ENCODE results near the gene DCXR.

DNA sequence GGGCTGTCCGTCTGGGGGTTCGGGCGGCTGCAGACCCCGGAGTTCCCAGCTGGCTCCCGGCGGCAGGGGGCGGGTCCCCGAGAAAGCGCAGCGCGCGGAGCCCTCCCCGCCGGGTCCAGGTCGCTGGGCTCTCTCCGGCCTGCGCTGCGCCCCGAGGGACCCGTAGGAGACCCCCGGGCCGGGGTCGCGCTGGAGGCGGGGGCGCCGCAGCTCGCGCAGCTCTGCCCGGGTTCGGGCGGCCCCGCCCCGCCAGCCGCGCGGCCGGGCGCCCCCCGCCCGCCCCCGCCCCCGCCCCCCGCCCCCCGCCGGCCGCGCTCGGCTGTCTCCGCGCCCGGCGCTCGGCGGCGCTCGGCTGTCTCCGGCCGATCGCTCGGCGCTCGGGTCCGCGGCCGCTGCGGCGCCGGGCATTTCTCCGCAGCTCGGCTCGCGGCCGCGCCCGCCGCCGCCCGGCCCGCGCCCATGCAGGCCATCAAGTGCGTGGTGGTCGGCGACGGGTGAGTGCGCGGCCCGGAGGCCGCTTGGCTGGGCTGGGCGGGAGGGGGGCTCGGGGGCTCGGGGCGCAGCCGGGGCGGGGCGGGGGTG, 6.1 kb downstream of the DCXR start, which contains the start of gene RAC3:
- no peak for TF ChIP-seq EZH2 (IDR thresholded peaks at IDR 0.05; ENCODE audit: low read depth)
- TF ChIP-seq, protein P1, sequence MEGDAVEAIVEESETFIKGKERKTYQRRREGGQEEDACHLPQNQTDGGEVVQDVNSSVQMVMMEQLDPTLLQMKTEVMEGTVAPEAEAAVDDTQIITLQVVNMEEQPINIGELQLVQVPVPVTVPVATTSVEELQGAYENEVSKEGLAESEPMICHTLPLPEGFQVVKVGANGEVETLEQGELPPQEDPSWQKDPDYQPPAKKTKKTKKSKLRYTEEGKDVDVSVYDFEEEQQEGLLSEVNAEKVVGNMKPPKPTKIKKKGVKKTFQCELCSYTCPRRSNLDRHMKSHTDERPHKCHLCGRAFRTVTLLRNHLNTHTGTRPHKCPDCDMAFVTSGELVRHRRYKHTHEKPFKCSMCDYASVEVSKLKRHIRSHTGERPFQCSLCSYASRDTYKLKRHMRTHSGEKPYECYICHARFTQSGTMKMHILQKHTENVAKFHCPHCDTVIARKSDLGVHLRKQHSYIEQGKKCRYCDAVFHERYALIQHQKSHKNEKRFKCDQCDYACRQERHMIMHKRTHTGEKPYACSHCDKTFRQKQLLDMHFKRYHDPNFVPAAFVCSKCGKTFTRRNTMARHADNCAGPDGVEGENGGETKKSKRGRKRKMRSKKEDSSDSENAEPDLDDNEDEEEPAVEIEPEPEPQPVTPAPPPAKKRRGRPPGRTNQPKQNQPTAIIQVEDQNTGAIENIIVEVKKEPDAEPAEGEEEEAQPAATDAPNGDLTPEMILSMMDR (conservative IDR thresholded peaks at IDR 0.05), result no peak
